GM12878 (cell line): ENCODE measurements around the gene KHK. TPM values are rescaled to one million over a fixed set of nuclear protein-coding genes. Genes with fewer than 3 reads are reported as not detected.

Experiments used
- ATAC-seq: fragments of 200-7000 bp; cut with Tn5 transposase; 3 replicates; pipeline ENCODE4 v1.9.1; 2020; ENCODE audit warnings: mild to moderate bottlenecking, moderate library complexity
- BruUV-seq: library from RNA; stranded (reverse); fragments of 400-500 nt; replicated peaks from 2 replicates; lab custom pipeline; 2021; lab: Mats Ljungman, UMichigan
- CTCF ChIA-PET: fragments of 300-600 bp; sonication (Branson Sonifier 250); formaldehyde crosslinking; extraction: SDS; loops from one replicate; lab custom pipeline; 2021; ENCODE audit warnings: inconsistent platforms; lab: Yijun Ruan, JAX
- POLR2A ChIA-PET: fragments of 350-600 bp; formaldehyde crosslinking; extraction: SDS; loops from one replicate; lab custom pipeline; 2021; ENCODE audit warnings: inconsistent platforms; lab: Charles Lee
- RAD21 ChIA-PET: fragments of 300-600 bp; sonication (Branson Sonifier 250); formaldehyde crosslinking; loops from one replicate; lab custom pipeline; 2023; ENCODE audit warnings: antibody characterized with exemption; ENCODE audit not compliant: unreplicated experiment; lab: Charles Lee
- SMC1A ChIA-PET: fragments of 300-600 bp; sonication (Branson Sonifier 250); formaldehyde crosslinking; loops from one replicate; lab custom pipeline; 2023; ENCODE audit not compliant: unreplicated experiment, uncharacterized antibody; lab: Charles Lee
- DNase-seq: peaks from one replicate; pipeline ENCODE4 v3.0.0-alpha.2; 2011; ENCODE audit warnings: low read depth, low spot score
- FAIRE-seq: peaks from 3 replicates; lab custom pipeline; 2011; peaks lifted over from hg19 to GRCh38; lab: Jason Lieb, UNC
- H2AFZ ChIP-seq: 2 replicates; pipeline ENCODE4 v1.6.0; 2011; ENCODE audit warnings: low read depth, low read length, control low read depth; ENCODE audit not compliant: control insufficient read depth
- H3K27ac ChIP-seq: 2 replicates; pipeline ENCODE4 v1.5.1; 2011; ENCODE audit warnings: control low read depth; ENCODE audit not compliant: control insufficient read depth, insufficient read depth
- H3K27me3 ChIP-seq, 2 experiments: replicated peaks in 1 of 2; 2 replicates each; pipeline versions ENCODE4 v1.6.0 to v1.6.1; 2011; ENCODE audit warnings: low read length in 1 of 2; ENCODE audit not compliant: control insufficient read depth in 2 of 2, insufficient read depth in 2 of 2
- H3K36me3 ChIP-seq, 2 experiments: 2 replicates each; pipeline ENCODE4 v1.5.1; 2011; ENCODE audit warnings: low read length in 1 of 2; ENCODE audit not compliant: control insufficient read depth in 2 of 2, insufficient read depth in 2 of 2
- H3K4me1 ChIP-seq: 2 replicates; pipeline ENCODE4 v1.6.1; 2011; ENCODE audit warnings: mild to moderate bottlenecking, low read length, moderate library complexity, mixed read lengths; ENCODE audit not compliant: control insufficient read depth, insufficient read depth
- H3K4me2 ChIP-seq: 2 replicates; pipeline ENCODE4 v1.6.0; 2011; ENCODE audit warnings: control low read depth; ENCODE audit not compliant: control insufficient read depth, insufficient read depth
- H3K4me3 ChIP-seq: fragments of 200-600 bp; sonication (generic); 2 replicates; pipeline ENCODE4 v1.5.1; 2016
- H3K79me2 ChIP-seq: 2 replicates; pipeline ENCODE4 v1.6.0; 2011; ENCODE audit warnings: low read length; ENCODE audit not compliant: control insufficient read depth, insufficient read depth
- H3K9ac ChIP-seq: 2 replicates; pipeline ENCODE4 v1.8.0; 2011; ENCODE audit warnings: low read length, control low read depth, mixed read lengths; ENCODE audit not compliant: control insufficient read depth, insufficient read depth
- H3K9me3 ChIP-seq: replicated peaks from 3 replicates; pipeline ENCODE4 v1.5.1; 2011; ENCODE audit warnings: mild to moderate bottlenecking, low read length; ENCODE audit not compliant: control insufficient read depth, insufficient read depth
- H4K20me1 ChIP-seq: 2 replicates; pipeline ENCODE4 v1.6.0; 2011; ENCODE audit not compliant: control insufficient read depth, insufficient read depth
- ATF2 ChIP-seq: IDR thresholded peaks from 2 replicates; pipeline ENCODE4 v1.6.1; 2012; ENCODE audit warnings: low read length, inconsistent platforms
- BCL11A ChIP-seq: IDR thresholded peaks from 2 replicates; pipeline ENCODE4 v1.6.1; 2011; ENCODE audit warnings: low read depth, low read length
- CBX3 ChIP-seq: fragments of 200-600 bp; sonication (generic); IDR thresholded peaks from 2 replicates; pipeline ENCODE4 v1.6.1; 2016; ENCODE audit warnings: low read depth, borderline replicate concordance
- CREB1 ChIP-seq: IDR thresholded peaks from 2 replicates; pipeline ENCODE4 v1.6.1; 2012; ENCODE audit warnings: low read depth, mild to moderate bottlenecking, inconsistent platforms
- E2F4 ChIP-seq: IDR thresholded peaks from 2 replicates; pipeline ENCODE4 v1.6.1; 2012; ENCODE audit warnings: low read depth, low read length, improper control_type of control experiment
- EED ChIP-seq: sonication (generic); IDR thresholded peaks from 2 replicates; pipeline ENCODE4 v1.6.1; 2016; ENCODE audit warnings: antibody characterized with exemption, low read depth
- NFIC ChIP-seq: IDR thresholded peaks from 2 replicates; pipeline ENCODE4 v1.6.1; 2012; ENCODE audit warnings: low read depth, mild to moderate bottlenecking, inconsistent platforms, low read length, moderate library complexity
- PML ChIP-seq: IDR thresholded peaks from 2 replicates; pipeline ENCODE4 v1.6.1; 2012; ENCODE audit warnings: low read length, inconsistent platforms
- RAD21 ChIP-seq: IDR thresholded peaks from 2 replicates; pipeline ENCODE4 v1.6.1; 2011; ENCODE audit warnings: mild to moderate bottlenecking, low read depth, low read length, moderate library complexity; ENCODE audit not compliant: insufficient read depth
- RBBP5 ChIP-seq: fragments of 200-600 bp; sonication (generic); conservative IDR thresholded peaks from 2 replicates; pipeline ENCODE4 v1.6.1; 2016
- SMAD1 ChIP-seq: fragments of 450-650 bp; IDR thresholded peaks from 2 replicates; pipeline ENCODE4 v1.6.1; 2018; ENCODE audit warnings: mild to moderate bottlenecking, low read depth; ENCODE audit not compliant: partially characterized antibody
- TCF7 ChIP-seq: IDR thresholded peaks from 2 replicates; pipeline ENCODE4 v1.6.1; 2014; ENCODE audit warnings: antibody characterized with exemption, borderline replicate concordance
- ZBED1 ChIP-seq: IDR thresholded peaks from 2 replicates; pipeline ENCODE4 v1.6.1; 2016; ENCODE audit warnings: borderline replicate concordance
- ZNF207 ChIP-seq: fragments of 450-650 bp; IDR thresholded peaks from 2 replicates; pipeline ENCODE4 v1.6.1; 2014; ENCODE audit warnings: antibody characterized with exemption, mild to moderate bottlenecking, borderline replicate concordance
- ZNF217 ChIP-seq: fragments of 450-650 bp; IDR thresholded peaks from 2 replicates; pipeline ENCODE4 v1.6.1; 2017; ENCODE audit warnings: antibody characterized with exemption, mild to moderate bottlenecking
- ZNF24 ChIP-seq: fragments of 450-650 bp; IDR thresholded peaks from 2 replicates; pipeline ENCODE4 v1.6.1; 2017; ENCODE audit warnings: antibody characterized with exemption, mild to moderate bottlenecking
- ZSCAN29 ChIP-seq: fragments of 450-650 bp; IDR thresholded peaks from 2 replicates; pipeline ENCODE4 v1.6.1; 2017; ENCODE audit warnings: mild to moderate bottlenecking, moderate library complexity
- WGBS: methylation state at CpG from one replicate; pipeline ENCODE4 v1.1.6; 2016; ENCODE audit warnings: low lambda C conversion rate; ENCODE audit not compliant: insufficient replicate concordance, insufficient coverage; ENCODE audit errors: missing lambda C conversion rate; 5-methylcytosine and 5-hydroxymethylcytosine counted together
- in situ Hi-C: fragments of 300-500 bp; cut with MboI; formaldehyde crosslinking; loops from 9 replicates; pipeline ENCODE4 v1.14.3; 2018; ENCODE audit warnings: mixed read lengths
- intact Hi-C: fragments of 100-400 bp; cut with micrococcal nuclease; formaldehyde crosslinking; loops from one replicate; pipeline ENCODE4 v1.14.2; 2022; ENCODE audit not compliant: unreplicated experiment
- polyA plus RNA-seq, 11 experiments: library from polyadenylated mRNA; depleted of rRNA in 4 of 11; unstranded in 6 of 11; stranded (reverse) in 5 of 11; fragments of >200 nt; fragmentation: Nextera tagmentation in 4 of 11; fragmentation: Illumina TruSeq in 1 of 11; extraction: Ambion mirVana in 4 of 11; extraction: Trizol in 1 of 11; gene quantifications; 1 replicate in 1 of 11; 2 replicates in 10 of 11; pipeline versions ENCODE4 v1.2.1 to v1.2.3, GENCODE V29; 2011 to 2016; ENCODE audit warnings: inconsistent platforms in 2 of 11, missing spikeins in 2 of 11, low read depth in 1 of 11
- total RNA-seq, 4 experiments: library from RNA; depleted of rRNA in 3 of 4; stranded (reverse); fragments of >200 nt in 3 of 4; fragmentation: Illumina TruSeq in 1 of 4; extraction: Trizol in 1 of 4; gene quantifications; 2 replicates each; pipeline versions ENCODE4 v1.2.1 to v1.2.3, GENCODE V29; 2013 to 2021
- TF ChIP-seq, protein P1 (sequence below): IDR thresholded peaks from 2 replicates; pipeline ENCODE4 v1.6.1; 2012; ENCODE audit warnings: low read depth, low read length, improper control_type of control experiment

KHK gene
- total and polyA plus RNA-seq, 10 of the 15 experiments (the other 5 are each of a cell fraction or from before 2014, with no cell fraction given), result 0.31 to 11.8 (median 3.9) TPM

DNA sequence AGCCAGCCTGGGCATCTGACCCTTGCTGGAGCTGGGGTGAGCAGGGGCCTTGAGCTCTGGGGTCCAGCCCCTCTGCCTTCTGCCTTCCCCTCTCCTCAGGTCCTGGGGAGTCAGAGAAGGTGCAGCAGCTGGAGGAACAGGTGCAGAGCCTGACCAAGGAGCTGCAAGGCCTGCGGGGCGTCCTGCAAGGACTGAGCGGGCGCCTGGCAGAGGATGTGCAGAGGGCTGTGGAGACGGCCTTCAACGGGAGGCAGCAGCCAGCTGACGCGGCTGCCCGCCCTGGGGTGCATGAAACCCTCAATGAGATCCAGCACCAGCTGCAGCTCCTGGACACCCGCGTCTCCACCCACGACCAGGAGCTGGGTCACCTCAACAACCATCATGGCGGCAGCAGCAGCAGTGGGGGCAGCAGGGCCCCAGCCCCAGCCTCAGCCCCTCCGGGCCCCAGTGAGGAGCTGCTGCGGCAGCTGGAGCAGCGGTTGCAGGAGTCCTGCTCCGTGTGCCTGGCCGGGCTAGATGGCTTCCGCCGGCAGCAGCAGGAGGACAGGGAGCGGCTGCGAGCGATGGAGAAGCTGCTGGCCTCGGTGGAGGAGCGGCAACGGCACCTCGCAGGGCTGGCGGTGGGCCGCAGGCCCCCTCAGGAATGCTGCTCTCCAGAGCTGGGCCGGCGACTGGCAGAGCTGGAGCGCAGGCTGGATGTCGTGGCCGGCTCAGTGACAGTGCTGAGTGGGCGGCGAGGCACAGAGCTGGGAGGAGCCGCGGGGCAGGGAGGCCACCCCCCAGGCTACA, 4.4 kb upstream of the KHK start:
- Histone ChIP-seq H2AFZ (no peak overlapping the region), H3K4me2 (peak overlapping the region; percentile 94), H4K20me1 (no peaks in the 10 kb centered on the region), H3K27me3 (no peaks in the 10 kb centered on the region), H3K36me3 (no peaks in the 10 kb centered on the region), H3K79me2 (no peaks in the 10 kb centered on the region), H3K27ac (peak overlapping the region; percentile 93), H3K4me1 (peaks cover 26% of the 10 kb centered on the region), H3K9ac (peak overlapping the region; percentile 74; the same call in 1 of the 2 replicates), H3K4me3 (peak overlapping the region; percentile 59), H3K9me3 (no peaks in the 10 kb centered on the region)
- TF ChIP-seq, protein P1, sequence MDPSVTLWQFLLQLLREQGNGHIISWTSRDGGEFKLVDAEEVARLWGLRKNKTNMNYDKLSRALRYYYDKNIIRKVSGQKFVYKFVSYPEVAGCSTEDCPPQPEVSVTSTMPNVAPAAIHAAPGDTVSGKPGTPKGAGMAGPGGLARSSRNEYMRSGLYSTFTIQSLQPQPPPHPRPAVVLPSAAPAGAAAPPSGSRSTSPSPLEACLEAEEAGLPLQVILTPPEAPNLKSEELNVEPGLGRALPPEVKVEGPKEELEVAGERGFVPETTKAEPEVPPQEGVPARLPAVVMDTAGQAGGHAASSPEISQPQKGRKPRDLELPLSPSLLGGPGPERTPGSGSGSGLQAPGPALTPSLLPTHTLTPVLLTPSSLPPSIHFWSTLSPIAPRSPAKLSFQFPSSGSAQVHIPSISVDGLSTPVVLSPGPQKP, result no peak
- no peak for TF ChIP-seq SMAD1
- TF ChIP-seq E2F4, result no peak
- TF ChIP-seq NFIC, result no peak
- TF ChIP-seq CBX3, result no peak
- no peak for TF ChIP-seq RBBP5
- no peak for TF ChIP-seq EED
- TF ChIP-seq ZNF24, result no peak
- TF ChIP-seq TCF7, result no peak
- no peak for TF ChIP-seq CREB1
- TF ChIP-seq ZNF207, result no peak
- TF ChIP-seq ZNF217, result no peak
- TF ChIP-seq ATF2, result no peak
- no peak for TF ChIP-seq ZBED1
- TF ChIP-seq ZSCAN29, result no peak
- TF ChIP-seq RAD21, result no peak
- TF ChIP-seq BCL11A, result no peak
- TF ChIP-seq PML, result no peak
- no peak for FAIRE-seq
- 97% methylated on average over 38 of the region's 38 CpGs for WGBS
- in situ Hi-C loops (loop anchor here (10.0 kb wide), 1 partner anchor 117 kb away; no protein-coding TSS in a partner anchor), intact Hi-C loops (loop anchor here (2.0 kb wide), 1 partner anchor 49 kb away; the partner anchor contains the start of gene TMEM214)
- SMC1A ChIA-PET, result interaction anchor here (0.5 to 3.6 kb wide), 4 partner anchors 10 to 1473 kb away, joined by 3 to 19 read pairs (median 8); partner anchors contain the start of genes AGBL5 and OST4
- no peak for ATAC-seq
- CTCF ChIA-PET, result interaction anchor here (0.9 to 8.6 kb wide), 9 partner anchors 9 to 240 kb away, joined by 3 to 85 read pairs (median 6); partner anchors contain the start of genes AGBL5, MAPRE3, MPV17 and OST4
- BruUV-seq, result no TSS peak
- RAD21 ChIA-PET, result interaction anchor here (0.8 to 2.3 kb wide), 6 partner anchors 10 to 113 kb away, joined by 3 to 22 read pairs (median 4); partner anchors contain the start of genes AGBL5 and OST4
- DNase-seq, result no peak
- POLR2A ChIA-PET, result interaction anchor here (0.5 to 4.9 kb wide), 4 partner anchors 9 to 831 kb away, joined by 3 to 43 read pairs (median 16); partner anchors contain the start of genes AGBL5 and OST4
